ENCODE results near the gene PPP1R8.

- no peak for TF ChIP-seq CTCF (IDR thresholded peaks at IDR 0.05 in 2 of 3, conservative IDR thresholded peaks at IDR 0.05 in 1 of 3; ENCODE audit: insufficient read depth in 2 of 3, low read depth in 1 of 3, low read length in 3 of 3)
- TF ChIP-seq CHD2 (IDR thresholded peaks at IDR 0.05; ENCODE audit: low read depth, low read length): no peak
- TF ChIP-seq ATF2 (CRISPR knock-in tag; IDR thresholded peaks at IDR 0.05): no peak
- TF ChIP-seq SMC3 (conservative IDR thresholded peaks at IDR 0.05; ENCODE audit: insufficient read depth, low read depth, low read length): no peak
- no peak for TF ChIP-seq ELF1 (tag; IDR thresholded peaks at IDR 0.05)
- no peak for TF ChIP-seq FOXJ3 (CRISPR knock-in tag; IDR thresholded peaks at IDR 0.05)
- TF ChIP-seq ZNF324 (CRISPR knock-in tag; IDR thresholded peaks at IDR 0.05): no peak
- no peak for TF ChIP-seq EGR1 (conservative IDR thresholded peaks at IDR 0.05)
- TF ChIP-seq SP2 (IDR thresholded peaks at IDR 0.05; ENCODE audit: extremely low read depth, low read depth, low read length, poor library complexity, severe bottlenecking): no peak
- no peak for TF ChIP-seq HMG20A (CRISPR knock-in tag; conservative IDR thresholded peaks at IDR 0.05)
Observed at GRCh38 chr1:27816921-27817630, 13.5 kb upstream of the PPP1R8 start.

All from K562 (cell line).